CD4-positive, alpha-beta T cell (primary cell): ENCODE measurements around the gene TRMT10B. TPM values are rescaled to one million over a fixed set of nuclear protein-coding genes. Genes with fewer than 3 reads are reported as not detected.

ENCODE experiments used
- ATAC-seq: fragments of 200-7000 bp; cut with Tn5 transposase; one replicate; pipeline ENCODE4 v1.10.0; 2022; ENCODE audit warnings: mild to moderate bottlenecking; ENCODE audit not compliant: poor library complexity
- CTCF ChIA-PET: fragments of 350-600 bp; sonication (Branson Sonifier 250); formaldehyde crosslinking; loops from one replicate; lab custom pipeline; 2021; ENCODE audit warnings: antibody characterized with exemption, inconsistent platforms; lab: Charles Lee
- POLR2A ChIA-PET: fragments of 350-600 bp; sonication (Branson Sonifier 250); formaldehyde crosslinking; loops from one replicate; lab custom pipeline; 2021; ENCODE audit warnings: antibody characterized with exemption, inconsistent platforms; lab: Charles Lee
- DNase-seq, 14 experiments: peaks; one replicate each; pipeline ENCODE4 v3.0.0-alpha.2; 2013 to 2020; ENCODE audit warnings: mixed read lengths in 2 of 14
- H3K27ac ChIP-seq, 2 donors: one replicate each; pipeline versions ENCODE4 v1.5.1 to v1.7.0; 2013; ENCODE audit warnings: low read length in 2 of 2, low read depth in 1 of 2, mild to moderate bottlenecking in 1 of 2
- H3K27me3 ChIP-seq, 2 experiments: 1 replicate in 1 of 2; 2 replicates in 1 of 2; pipeline versions ENCODE4 v1.6.1 to v1.7.0; 2013; ENCODE audit warnings: low read length in 2 of 2, control low read depth in 1 of 2, mild to moderate bottlenecking in 1 of 2, moderate library complexity in 1 of 2; ENCODE audit not compliant: insufficient read depth in 2 of 2, control insufficient read depth in 1 of 2
- H3K36me3 ChIP-seq: one replicate; pipeline ENCODE4 v1.6.1; 2013; ENCODE audit warnings: low read length, control low read depth; ENCODE audit not compliant: insufficient read depth
- H3K4me1 ChIP-seq: one replicate; pipeline ENCODE4 v1.6.1; 2013; ENCODE audit warnings: low read length, control low read depth; ENCODE audit not compliant: insufficient read depth
- H3K4me3 ChIP-seq: one replicate; pipeline ENCODE4 v1.5.1; 2013; ENCODE audit warnings: mild to moderate bottlenecking, low read length, moderate library complexity
- H3K9me3 ChIP-seq, 2 experiments: 1 replicate in 1 of 2; 2 replicates in 1 of 2; pipeline versions ENCODE4 v1.6.1 to v1.7.0; 2013; ENCODE audit warnings: low read length in 2 of 2, mild to moderate bottlenecking in 2 of 2, control low read depth in 1 of 2, moderate library complexity in 1 of 2; ENCODE audit not compliant: control insufficient read depth in 1 of 2, insufficient read depth in 1 of 2
- H3K27ac Mint-ChIP-seq: one replicate; pipeline ENCODE4 v1.8.0; 2020; ENCODE audit warnings: mixed read lengths
- H3K27me3 Mint-ChIP-seq: one replicate; pipeline ENCODE4 v1.8.0; 2021; ENCODE audit warnings: mixed read lengths
- H3K36me3 Mint-ChIP-seq: one replicate; pipeline ENCODE4 v1.8.0; 2021; ENCODE audit warnings: low read depth, mixed read lengths
- H3K4me1 Mint-ChIP-seq: one replicate; pipeline ENCODE4 v1.8.0; 2021; ENCODE audit warnings: low read depth, mixed read lengths
- H3K4me3 Mint-ChIP-seq: one replicate; pipeline ENCODE4 v1.8.0; 2020; ENCODE audit warnings: mild to moderate bottlenecking, mixed read lengths
- H3K9me3 Mint-ChIP-seq: one replicate; pipeline ENCODE4 v1.8.0; 2020; ENCODE audit warnings: mixed read lengths
- intact Hi-C, 2 experiments: fragments of 100-400 bp; cut with DNase I in 1 of 2; cut with micrococcal nuclease in 1 of 2; formaldehyde crosslinking; loops; one replicate each; pipeline versions ENCODE4 v1.15.1 to v1.9.0; 2023 to 2025; cut with DNase I, micrococcal nuclease
- total RNA-seq, 174 experiments: library from RNA in 2 of 174; stranded (reverse) in 2 of 174; gene quantifications; one replicate each; pipeline ENCODE4 v1.2.3 and lab custom pipeline; 2021 to 2026
- TF ChIP-seq, protein P1 (sequence below): fragments of 200-600 bp; IDR thresholded peaks from one replicate; pipeline ENCODE4 v1.8.0; 2022; ENCODE audit warnings: antibody characterized with exemption, mild to moderate bottlenecking

TRMT10B gene
- total RNA-seq, 2 experiments from 2014 or later = 6.6 to 8.3 TPM

DNA sequence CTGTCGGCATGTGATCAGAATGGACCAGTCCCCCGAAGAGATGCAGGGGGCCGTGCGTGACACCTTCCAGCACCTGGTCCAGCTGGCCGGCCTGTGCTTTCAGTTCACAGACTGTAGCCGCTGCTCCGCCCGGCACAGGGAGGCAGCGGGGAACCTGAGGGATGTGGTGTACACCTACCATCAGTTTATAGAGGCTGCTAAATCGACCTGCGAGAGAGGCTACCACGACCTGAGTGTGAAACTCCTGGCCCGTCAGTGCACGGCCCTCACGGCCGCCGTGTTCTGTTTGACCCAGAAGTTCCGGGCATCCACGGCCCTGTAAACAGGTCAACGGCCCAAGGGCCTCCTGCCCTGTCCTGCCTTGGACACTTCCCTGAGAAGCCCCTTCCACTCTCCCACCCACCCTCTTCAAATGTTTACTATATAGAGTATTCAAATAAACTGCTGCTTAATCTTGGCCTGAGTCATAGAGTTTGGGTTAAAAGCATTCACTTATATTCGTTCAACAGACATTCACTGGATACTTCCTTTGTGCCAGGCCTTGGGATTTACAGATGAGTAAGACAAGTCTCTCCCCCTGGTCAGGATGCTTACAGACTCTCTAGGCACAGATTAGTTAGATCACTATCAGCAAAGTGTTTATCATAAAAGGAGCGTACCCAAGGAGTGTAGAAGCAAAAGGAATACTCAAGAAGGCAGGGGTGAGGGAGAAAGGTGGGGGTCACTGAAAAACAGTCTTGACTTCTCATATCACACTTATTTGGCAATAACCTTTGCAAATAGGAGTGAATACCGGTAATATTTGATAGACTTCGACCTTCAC is 6.9 kb upstream of the TRMT10B start:
- TF ChIP-seq, protein P1, sequence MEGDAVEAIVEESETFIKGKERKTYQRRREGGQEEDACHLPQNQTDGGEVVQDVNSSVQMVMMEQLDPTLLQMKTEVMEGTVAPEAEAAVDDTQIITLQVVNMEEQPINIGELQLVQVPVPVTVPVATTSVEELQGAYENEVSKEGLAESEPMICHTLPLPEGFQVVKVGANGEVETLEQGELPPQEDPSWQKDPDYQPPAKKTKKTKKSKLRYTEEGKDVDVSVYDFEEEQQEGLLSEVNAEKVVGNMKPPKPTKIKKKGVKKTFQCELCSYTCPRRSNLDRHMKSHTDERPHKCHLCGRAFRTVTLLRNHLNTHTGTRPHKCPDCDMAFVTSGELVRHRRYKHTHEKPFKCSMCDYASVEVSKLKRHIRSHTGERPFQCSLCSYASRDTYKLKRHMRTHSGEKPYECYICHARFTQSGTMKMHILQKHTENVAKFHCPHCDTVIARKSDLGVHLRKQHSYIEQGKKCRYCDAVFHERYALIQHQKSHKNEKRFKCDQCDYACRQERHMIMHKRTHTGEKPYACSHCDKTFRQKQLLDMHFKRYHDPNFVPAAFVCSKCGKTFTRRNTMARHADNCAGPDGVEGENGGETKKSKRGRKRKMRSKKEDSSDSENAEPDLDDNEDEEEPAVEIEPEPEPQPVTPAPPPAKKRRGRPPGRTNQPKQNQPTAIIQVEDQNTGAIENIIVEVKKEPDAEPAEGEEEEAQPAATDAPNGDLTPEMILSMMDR = no peak
- Histone ChIP-seq H3K4me1 (no peaks in the 10 kb centered on the region), H3K9me3 (no peaks in the 10 kb centered on the region), H3K4me3 (no peak overlapping the region), H3K36me3 (no peaks in the 10 kb centered on the region), H3K27ac (no peak overlapping the region), H3K27me3 (no peaks in the 10 kb centered on the region)
- CTCF ChIA-PET = no interaction called here
- no peak overlapping the region for H3K4me3 Mint-ChIP-seq
- DNase-seq (no peak), ATAC-seq (no peak)
- no peak overlapping the region for H3K27ac Mint-ChIP-seq
- intact Hi-C loops = loop anchor here in 1 of 2 experiments (5.0 kb wide), 1 partner anchor 164 kb away; no protein-coding TSS in a partner anchor
- H3K36me3 Mint-ChIP-seq = no peaks in the 10 kb centered on the region
- POLR2A ChIA-PET = no interaction called here
- H3K4me1 Mint-ChIP-seq = peaks cover 3% of the 10 kb centered on the region
- no peaks in the 10 kb centered on the region for H3K9me3 Mint-ChIP-seq
- H3K27me3 Mint-ChIP-seq = no peaks in the 10 kb centered on the region

DNA sequence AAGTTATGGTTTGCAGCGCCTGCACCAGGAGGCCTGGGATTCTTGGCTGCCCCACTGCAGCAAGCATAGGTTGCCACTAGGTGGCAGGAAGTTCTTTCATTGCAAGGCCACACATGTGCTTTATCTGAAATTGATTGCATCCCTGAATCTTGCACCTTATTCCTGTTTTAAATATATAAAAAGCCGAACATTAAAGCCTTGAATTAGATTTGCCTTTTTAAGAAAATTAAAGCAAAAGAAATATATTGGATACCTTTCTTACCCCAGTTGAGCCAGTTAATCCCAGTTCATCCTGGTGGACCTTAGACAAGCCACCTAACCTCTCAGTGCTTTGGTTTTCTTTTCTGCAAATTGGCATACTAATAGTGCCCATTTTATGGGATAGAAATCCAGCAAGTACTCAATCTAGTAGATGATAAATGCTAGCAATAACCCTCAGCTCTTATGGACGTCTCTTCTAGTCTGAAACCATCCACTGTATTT is 6.3 kb upstream of the TRMT10B start:
- no peaks in the 10 kb centered on the region for H3K36me3 ChIP-seq
- no peaks in the 10 kb centered on the region for H3K36me3 Mint-ChIP-seq
- H3K9me3 ChIP-seq = no peaks in the 10 kb centered on the region
- H3K4me1 ChIP-seq = no peaks in the 10 kb centered on the region
- TF ChIP-seq, protein P1 = peak; percentile 89
- intact Hi-C loops = loop anchor here in 1 of 2 experiments (5.0 kb wide), 1 partner anchor 165 kb away; no protein-coding TSS in a partner anchor
- ATAC-seq (peak; percentile 97), DNase-seq (peak; percentile 22 to 73 (median 44))
- no peak overlapping the region for H3K4me3 Mint-ChIP-seq
- ChIA-PET CTCF (interaction anchor here (0.5 to 0.8 kb wide), 2 partner anchors 9 to 14 kb away, joined by 3 read pairs; no protein-coding TSS in a partner anchor), POLR2A (no interaction called here)
- H3K27me3 ChIP-seq = no peaks in the 10 kb centered on the region
- H3K27ac Mint-ChIP-seq = no peak overlapping the region
- peaks cover 3% of the 10 kb centered on the region for H3K4me1 Mint-ChIP-seq
- no peak overlapping the region for H3K4me3 ChIP-seq
- H3K27ac ChIP-seq = no peak overlapping the region
- no peaks in the 10 kb centered on the region for H3K27me3 Mint-ChIP-seq
- H3K9me3 Mint-ChIP-seq = no peaks in the 10 kb centered on the region

DNA sequence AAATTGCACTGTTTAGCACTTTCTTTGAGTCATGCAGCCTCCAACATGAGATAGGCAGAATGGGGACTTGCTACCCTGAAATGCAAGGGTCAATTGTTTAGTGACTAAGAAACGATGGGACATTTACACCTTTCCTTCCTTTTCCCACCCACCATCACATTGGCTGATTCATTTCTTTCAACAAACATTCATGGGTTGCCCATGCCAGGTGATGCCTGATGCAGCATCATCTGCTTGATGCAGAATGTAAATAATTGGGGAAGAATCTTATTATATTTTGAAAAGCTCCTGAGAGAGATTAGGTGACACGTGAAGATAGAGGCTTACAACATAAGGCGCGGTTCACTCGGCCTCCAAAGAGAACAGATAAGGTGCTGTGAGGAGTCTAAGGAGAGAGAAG is 4.5 kb upstream of the TRMT10B start:
- Histone ChIP-seq H3K27ac (no peak overlapping the region), H3K4me3 (no peak overlapping the region), H3K4me1 (peaks cover 10% of the 10 kb centered on the region), H3K27me3 (no peaks in the 10 kb centered on the region), H3K9me3 (no peaks in the 10 kb centered on the region), H3K36me3 (no peaks in the 10 kb centered on the region)
- H3K4me3 Mint-ChIP-seq = no peak overlapping the region
- TF ChIP-seq, protein P1 = no peak
- no peak overlapping the region for H3K27ac Mint-ChIP-seq
- no peaks in the 10 kb centered on the region for H3K27me3 Mint-ChIP-seq
- H3K9me3 Mint-ChIP-seq = no peaks in the 10 kb centered on the region
- DNase-seq (no peak), ATAC-seq (no peak)
- ChIA-PET CTCF (no interaction called here), POLR2A (no interaction called here)
- H3K36me3 Mint-ChIP-seq = peaks cover 9% of the 10 kb centered on the region
- peaks cover 17% of the 10 kb centered on the region for H3K4me1 Mint-ChIP-seq
- intact Hi-C loops = loop anchor here in 1 of 2 experiments (5.0 kb wide), 1 partner anchor 167 kb away; no protein-coding TSS in a partner anchor
